ENCODE data around the gene SF3A2. TPM values are rescaled to one million over a fixed set of nuclear protein-coding genes. Genes with fewer than 3 reads are reported as not detected.

The SF3A2 gene
- total RNA-seq, 4 donors from 2014 or later, result 25.7 to 39.8 (median 30.3) TPM

DNA sequence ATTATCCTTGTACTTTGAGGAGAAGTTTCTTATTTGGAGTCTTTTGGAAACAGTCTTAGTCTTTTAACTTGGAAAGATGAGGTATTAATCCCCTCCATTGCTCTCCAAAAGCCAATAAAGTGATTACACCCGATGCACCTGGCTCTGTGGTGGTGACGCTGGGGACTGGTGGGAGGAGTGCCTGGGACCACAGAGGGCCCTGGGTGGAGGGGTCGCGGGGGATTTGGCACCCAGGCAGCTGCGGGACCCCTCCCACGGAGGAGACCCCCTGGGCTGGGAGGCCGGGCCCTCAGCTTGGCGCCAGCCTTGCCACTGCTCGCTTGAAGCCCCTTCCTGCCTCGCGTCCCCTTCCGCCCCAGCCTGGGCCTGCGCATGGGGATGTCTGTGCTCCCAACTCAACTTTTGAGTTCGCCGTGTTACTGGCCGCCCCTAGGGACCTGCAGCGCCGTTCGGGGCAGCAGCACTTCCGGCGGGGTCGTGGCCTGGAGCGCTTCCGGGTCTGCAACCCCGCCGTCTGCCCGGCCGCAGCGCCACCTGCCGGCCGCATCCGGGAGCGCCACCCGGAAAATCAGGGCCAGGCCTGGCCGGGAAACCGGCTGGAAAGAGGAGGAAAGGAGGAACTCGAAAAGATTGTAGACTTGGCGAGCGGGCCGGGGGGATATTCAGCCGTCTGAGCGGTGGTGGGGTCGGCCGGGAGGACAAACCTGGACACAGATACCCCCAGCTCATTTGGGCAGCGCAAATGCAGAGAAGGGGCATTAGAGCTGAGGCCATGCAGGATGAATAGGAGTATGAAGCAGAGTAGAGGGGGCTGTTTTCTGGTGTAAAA, 36.9 kb downstream of the SF3A2 start:
- Histone ChIP-seq H3K4me3 (replicated peaks in 1 of 3) (no peak overlapping the region), H3K27ac (peak overlapping the region; percentile 16 to 70 (median 60)), H3K4me1 (peaks cover 12 to 41% of the 10 kb centered on the region in 2 donors), H3K9me3 (no peaks in the 10 kb centered on the region), H3K36me3 (peaks cover 13 to 24% of the 10 kb centered on the region in 2 donors), H3K27me3 (no peaks in the 10 kb centered on the region)
- peak; percentile 64 to 69 for DNase-seq
- intact Hi-C loops (cut with DNase I), result loop anchor here (5.0 kb wide), 1 partner anchor 111 kb away; the partner anchor contains the start of gene DOT1L
- WGBS, 2 donors, result 14 to 20% methylated on average over 14 to 40 of the region's 45 CpGs
- TF ChIP-seq, protein P1, sequence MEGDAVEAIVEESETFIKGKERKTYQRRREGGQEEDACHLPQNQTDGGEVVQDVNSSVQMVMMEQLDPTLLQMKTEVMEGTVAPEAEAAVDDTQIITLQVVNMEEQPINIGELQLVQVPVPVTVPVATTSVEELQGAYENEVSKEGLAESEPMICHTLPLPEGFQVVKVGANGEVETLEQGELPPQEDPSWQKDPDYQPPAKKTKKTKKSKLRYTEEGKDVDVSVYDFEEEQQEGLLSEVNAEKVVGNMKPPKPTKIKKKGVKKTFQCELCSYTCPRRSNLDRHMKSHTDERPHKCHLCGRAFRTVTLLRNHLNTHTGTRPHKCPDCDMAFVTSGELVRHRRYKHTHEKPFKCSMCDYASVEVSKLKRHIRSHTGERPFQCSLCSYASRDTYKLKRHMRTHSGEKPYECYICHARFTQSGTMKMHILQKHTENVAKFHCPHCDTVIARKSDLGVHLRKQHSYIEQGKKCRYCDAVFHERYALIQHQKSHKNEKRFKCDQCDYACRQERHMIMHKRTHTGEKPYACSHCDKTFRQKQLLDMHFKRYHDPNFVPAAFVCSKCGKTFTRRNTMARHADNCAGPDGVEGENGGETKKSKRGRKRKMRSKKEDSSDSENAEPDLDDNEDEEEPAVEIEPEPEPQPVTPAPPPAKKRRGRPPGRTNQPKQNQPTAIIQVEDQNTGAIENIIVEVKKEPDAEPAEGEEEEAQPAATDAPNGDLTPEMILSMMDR (IDR thresholded peaks at IDR 0.05), result peak; percentile 76 to 99 (median 92)
- TF ChIP-seq POLR2A (IDR thresholded peaks at IDR 0.05), result no peak

- H3K36me3 ChIP-seq, result peaks cover 13 to 24% of the 10 kb centered on the region in 2 donors
- no peak for DNase-seq
- H3K27me3 ChIP-seq, result no peaks in the 10 kb centered on the region
- H3K4me3 ChIP-seq (replicated peaks in 1 of 3), result no peak overlapping the region
- no peak for TF ChIP-seq POLR2A (IDR thresholded peaks at IDR 0.05)
- TF ChIP-seq, protein P1 (IDR thresholded peaks at IDR 0.05), result no peak
- H3K4me1 ChIP-seq, result peaks cover 11 to 41% of the 10 kb centered on the region in 2 donors
- WGBS, 2 donors, result 87 to 90% methylated on average over 9 of the region's 9 CpGs
- H3K27ac ChIP-seq, result peak overlapping the region in 2 of 3 donors; percentile 16 to 70
- no peaks in the 10 kb centered on the region for H3K9me3 ChIP-seq
- intact Hi-C loops (cut with DNase I), result loop anchor here (5.0 kb wide), 1 partner anchor 112 kb away; the partner anchor contains the start of gene DOT1L
Observed at GRCh38 chr19:2274185-2274711, 37.6 kb downstream of the SF3A2 start.

DNA sequence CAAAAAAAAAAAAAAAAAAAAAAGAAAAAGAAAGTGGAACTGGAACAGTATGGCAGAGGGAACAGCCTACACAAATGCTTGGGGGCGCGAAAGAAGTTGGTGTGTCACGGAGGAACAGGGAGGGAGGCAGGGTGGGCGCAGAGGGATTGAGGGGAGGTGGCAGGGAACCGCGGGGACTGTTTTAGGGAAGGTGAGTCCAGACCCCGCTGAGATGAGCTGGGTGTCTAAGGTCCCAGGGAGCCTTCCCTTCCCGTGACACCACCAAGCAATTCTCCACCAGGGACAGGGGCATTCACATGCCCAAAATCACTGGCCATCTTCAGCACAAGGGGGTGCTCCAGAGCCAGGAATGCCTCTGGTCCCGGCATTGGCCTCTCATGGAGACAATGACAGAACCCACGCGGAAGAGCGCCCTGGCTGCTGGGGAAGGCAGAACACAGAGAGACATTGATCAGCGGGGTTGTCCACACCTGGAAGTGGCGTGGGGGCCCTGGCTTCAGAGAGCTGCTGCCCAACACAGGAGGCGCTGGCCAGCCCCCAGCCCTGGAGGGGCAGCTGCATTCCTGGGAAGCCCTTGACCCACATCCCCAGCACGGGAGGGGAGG, 38.4 kb downstream of the SF3A2 start:
- peaks cover 11 to 41% of the 10 kb centered on the region in 2 donors for H3K4me1 ChIP-seq
- no peaks in the 10 kb centered on the region for H3K9me3 ChIP-seq
- no peak for TF ChIP-seq POLR2A (IDR thresholded peaks at IDR 0.05)
- TF ChIP-seq, protein P1 (IDR thresholded peaks at IDR 0.05), result peak in 4 of 6 experiments; percentile 42 to 55 (median 46)
- H3K27me3 ChIP-seq, result no peaks in the 10 kb centered on the region
- intact Hi-C loops (cut with DNase I), result loop anchor here (5.0 kb wide), 1 partner anchor 113 kb away; the partner anchor contains the start of gene DOT1L
- DNase-seq, result peak; percentile 65 to 69
- peaks cover 13 to 20% of the 10 kb centered on the region in 2 donors for H3K36me3 ChIP-seq
- 58 to 61% methylated on average over 12 to 15 of the region's 16 CpGs for WGBS, 2 donors
- H3K4me3 ChIP-seq (replicated peaks in 1 of 3), result no peak overlapping the region
- H3K27ac ChIP-seq, result peak overlapping the region in 1 of 3 donors; percentile 23

DNA sequence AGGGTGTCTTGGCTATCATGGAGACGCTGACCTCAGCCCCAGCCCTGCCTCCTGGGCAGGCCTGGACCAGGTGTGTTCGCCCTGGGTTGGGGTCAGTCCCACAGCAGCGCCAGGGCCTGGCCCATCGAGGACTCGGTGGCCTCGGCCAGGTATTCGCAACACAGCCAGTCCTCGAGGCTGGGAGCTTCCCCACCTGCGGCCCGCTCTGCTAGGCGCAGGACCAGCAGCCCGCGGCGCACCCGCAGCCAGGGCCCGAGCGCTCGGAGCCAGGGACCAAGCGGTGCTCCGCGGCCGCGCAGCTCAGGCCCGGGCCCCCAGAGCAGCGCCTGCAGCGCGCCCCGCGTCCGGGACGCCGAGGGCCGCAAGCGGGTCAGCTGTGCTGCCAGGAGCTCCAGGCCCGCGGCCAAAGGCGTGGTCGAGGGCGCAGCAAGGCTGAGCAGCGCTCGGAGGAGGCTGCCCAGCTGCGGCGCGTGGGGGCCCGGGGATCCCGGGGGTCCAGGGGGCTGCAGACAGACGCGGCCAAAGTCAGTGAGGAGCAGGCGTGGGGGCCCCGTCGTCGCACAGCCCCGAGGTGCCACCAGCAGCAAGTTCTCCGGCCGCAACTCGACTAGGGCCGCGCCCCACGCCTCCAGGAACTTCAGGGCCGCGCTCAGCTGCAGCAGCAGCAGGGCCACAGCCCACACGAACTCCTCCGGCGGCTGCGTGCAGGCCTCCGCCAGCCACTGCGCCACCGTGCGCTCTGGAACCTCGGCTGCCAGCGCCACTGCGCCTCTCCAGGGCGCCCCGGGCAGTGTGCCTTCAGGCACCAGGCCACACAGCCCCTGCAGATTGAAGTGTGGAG, 39.2 kb downstream of the SF3A2 start:
- no peaks in the 10 kb centered on the region for H3K27me3 ChIP-seq
- WGBS, 2 donors, result 77 to 93% methylated on average over 11 to 17 of the region's 74 CpGs
- intact Hi-C loops (cut with DNase I), result no loop called here
- DNase-seq, result peak in 1 of 2 donors; percentile 17
- no peak overlapping the region for H3K4me3 ChIP-seq (replicated peaks in 1 of 3)
- TF ChIP-seq POLR2A (IDR thresholded peaks at IDR 0.05), result no peak
- TF ChIP-seq, protein P1 (IDR thresholded peaks at IDR 0.05), result no peak
- peaks cover 11 to 41% of the 10 kb centered on the region in 2 donors for H3K4me1 ChIP-seq
- no peaks in the 10 kb centered on the region for H3K9me3 ChIP-seq
- peaks cover 13 to 20% of the 10 kb centered on the region in 2 donors for H3K36me3 ChIP-seq
- H3K27ac ChIP-seq, result peak overlapping the region in 1 of 3 donors; percentile 23
